Measurements from ENCODE around the gene TBC1D14.
"Not testable (repeated sequence)": the region's sequence is repeated elsewhere in the genome, so short reads cannot be mapped to it uniquely, and the experiment has no call there.

The TBC1D14 gene

GRCh38 chr4:7068279-7068842 is 158.7 kb downstream of the TBC1D14 start:
- DNase-seq, result no peak

- no peak for DNase-seq
Measured at GRCh38 chr4:7068883-7069282, 159.3 kb downstream of the TBC1D14 start.

- DNase-seq, result peak; percentile 65 to 79
Measured at GRCh38 chr4:7070729-7071511, 161.3 kb downstream of the TBC1D14 start.

GRCh38 chr4:7073059-7073458 is 163.4 kb downstream of the TBC1D14 start:
- no peak for DNase-seq

- DNase-seq, result peak; percentile 41 to 67
Measured at GRCh38 chr4:7073526-7074390, 164.1 kb downstream of the TBC1D14 start.

- DNase-seq, result no peak
Measured at GRCh38 chr4:7074426-7074825, 164.8 kb downstream of the TBC1D14 start.

- no peak for DNase-seq
Measured at GRCh38 chr4:7075962-7076695, 166.5 kb downstream of the TBC1D14 start.

GRCh38 chr4:7076696-7077082 is 167.1 kb downstream of the TBC1D14 start:
- DNase-seq, result no peak

- DNase-seq, result no peak
Measured at GRCh38 chr4:7077371-7077770, 167.7 kb downstream of the TBC1D14 start.

GRCh38 chr4:7078025-7078424 is 168.4 kb downstream of the TBC1D14 start:
- DNase-seq, result no peak

GRCh38 chr4:7079483-7079882 is 169.9 kb downstream of the TBC1D14 start:
- not testable (repeated sequence) for DNase-seq

GRCh38 chr4:7079909-7080308 is 170.3 kb downstream of the TBC1D14 start:
- not testable (repeated sequence) for DNase-seq

Measured in NCI-H187 (cell line).